Measurements from ENCODE around the gene ZNFX1. TPM values are rescaled to one million over a fixed set of nuclear protein-coding genes. Genes with fewer than 3 reads are reported as not detected.
A peak's percentile ranks its signal among the peaks of the same experiment; 100 is the strongest.

Gene ZNFX1
- polyA plus RNA-seq, 1 of the 3 experiments (the other 2 are of a cell fraction) = 3.9 TPM

GRCh38 chr20:49287555-49288249 lies 9.8 kb upstream of the ZNFX1 start:
- Histone ChIP-seq H3K9ac (no peak overlapping the region), H3F3A (replicated peaks; ENCODE audit: insufficient read depth) (peaks cover 98% of the 10 kb centered on the region), H2AFZ (ENCODE audit: low read depth) (no peak overlapping the region), H3K27ac (ENCODE audit: low read depth in 2 of 2, low read length in 1 of 2) (peak overlapping the region; percentile 36 to 63; a peak in 3 of 4 replicates), H3K4me3 (ENCODE audit: low read depth in 2 of 2, low read length in 1 of 2) (no peak overlapping the region; a peak in 1 of 4 replicates), H3K9me3 (no peaks in the 10 kb centered on the region), H3K4me2 (peak overlapping the region; percentile 31; the same call in 1 of the 2 replicates), H3K79me2 (ENCODE audit: insufficient read depth) (peaks cover 55% of the 10 kb centered on the region), H4K20me1 (ENCODE audit: insufficient read depth) (peaks cover 90% of the 10 kb centered on the region), H3K27me3 (ENCODE audit: insufficient read depth) (no peaks in the 10 kb centered on the region), H3K4me1 (ENCODE audit: control insufficient read depth in 1 of 2, insufficient read depth in 2 of 2, low read depth in 1 of 2, low read length in 1 of 2) (peaks cover 7 to 15% of the 10 kb centered on the region in 2 experiments; a peak in 3 of 4 replicates), H3K36me3 (replicated peaks in 1 of 2; ENCODE audit: control insufficient read depth in 1 of 2, insufficient read depth in 2 of 2, low read length in 1 of 2) (peaks cover 85% of the 10 kb centered on the region in 2 experiments), H3K9me2 (no peaks in the 10 kb centered on the region)
- TF ChIP-seq YY1 (IDR thresholded peaks at IDR 0.05; ENCODE audit: low read depth) = no peak
- no peak for TF ChIP-seq RXRA (IDR thresholded peaks at IDR 0.05; ENCODE audit: borderline replicate concordance, low read depth)
- TF ChIP-seq RCOR1 (IDR thresholded peaks at IDR 0.05; ENCODE audit: low read length) = no peak
- TF ChIP-seq FOXM1 (IDR thresholded peaks at IDR 0.05; ENCODE audit: low read depth) = no peak
- no peak for TF ChIP-seq CTCF (IDR thresholded peaks at IDR 0.05)
- TF ChIP-seq REST (IDR thresholded peaks at IDR 0.05; ENCODE audit: low read depth, low read length) = no peak
- TF ChIP-seq USF1 (IDR thresholded peaks at IDR 0.05; ENCODE audit: borderline replicate concordance, low read depth) = no peak
- TF ChIP-seq POLR2AphosphoS5 (IDR thresholded peaks at IDR 0.05; ENCODE audit: low read depth, low read length) = 0 out of 2 replicates have a peak, but pooled peaks have one; percentile 21
- TF ChIP-seq GATA2 (CRISPR knock-in tag; IDR thresholded peaks at IDR 0.05) = no peak
- no peak for TF ChIP-seq NFIC (IDR thresholded peaks at IDR 0.05; ENCODE audit: borderline replicate concordance)
- peak; percentile 63 for TF ChIP-seq JUND (IDR thresholded peaks at IDR 0.05)
- no peak for TF ChIP-seq RAD21 (IDR thresholded peaks at IDR 0.05; ENCODE audit: low read length)
- no peak for TF ChIP-seq SMC3 (IDR thresholded peaks at IDR 0.05; ENCODE audit: low read depth, low read length)
- TF ChIP-seq ELF1 (IDR thresholded peaks at IDR 0.05) = no peak
- TF ChIP-seq MEF2A (IDR thresholded peaks at IDR 0.05; ENCODE audit: borderline replicate concordance, low read depth) = no peak
- TF ChIP-seq EZH2phosphoT487 (IDR thresholded peaks at IDR 0.05; ENCODE audit: borderline replicate concordance, low read depth) = no peak
- no peak for TF ChIP-seq SIN3A (IDR thresholded peaks at IDR 0.05; ENCODE audit: borderline replicate concordance, low read depth, low read length)
- no peak for TF ChIP-seq MXI1 (IDR thresholded peaks at IDR 0.05; ENCODE audit: low read depth, low read length)
- peak; percentile 43; the same call in 1 of the 2 replicates for TF ChIP-seq FOSL2 (IDR thresholded peaks at IDR 0.05; ENCODE audit: borderline replicate concordance, low read depth)
- no peak for TF ChIP-seq IRF3 (IDR thresholded peaks at IDR 0.05; ENCODE audit: low read depth, low read length)
- no peak for TF ChIP-seq NRF1 (IDR thresholded peaks at IDR 0.05; ENCODE audit: low read depth, low read length)
- no peak for TF ChIP-seq PBX3 (IDR thresholded peaks at IDR 0.05)
- no peak for TF ChIP-seq CHD2 (IDR thresholded peaks at IDR 0.05; ENCODE audit: low read length, partially characterized antibody)
- no peak for TF ChIP-seq EP300 (IDR thresholded peaks at IDR 0.05; ENCODE audit: borderline replicate concordance in 1 of 2, low read depth in 1 of 2, low read length in 1 of 2)
- POLR2A ChIA-PET = interaction anchor here (1.0 to 1.6 kb wide), 2 partner anchors 10 to 15 kb away, joined by 3 to 4 read pairs; partner anchors contain the start of gene ZNFX1
- no peak for DNase-seq
- CTCF ChIA-PET = interaction anchor here (0.8 to 1.2 kb wide), 2 partner anchors 70 to 247 kb away, joined by 3 read pairs; no protein-coding TSS in a partner anchor
